Endothelial cell (in vitro differentiated cells): ENCODE data around the gene WDR18. TPM values are rescaled to one million over a fixed set of nuclear protein-coding genes. Genes with fewer than 3 reads are reported as not detected.

Experiments used
- DNase-seq: peaks from one replicate; pipeline ENCODE4 v3.0.0; 2021; ENCODE audit warnings: low spot score
- H3K27ac Mint-ChIP-seq: one replicate; pipeline ENCODE4 v1.8.0; 2021; ENCODE audit warnings: mixed read lengths, inconsistent platforms; ENCODE audit not compliant: unreplicated experiment
- H3K27me3 Mint-ChIP-seq: one replicate; pipeline ENCODE4 v1.8.0; 2021; ENCODE audit warnings: mild to moderate bottlenecking, moderate library complexity, mixed read lengths, inconsistent platforms; ENCODE audit not compliant: unreplicated experiment
- H3K36me3 Mint-ChIP-seq: one replicate; pipeline ENCODE4 v1.8.0; 2021; ENCODE audit warnings: mild to moderate bottlenecking, low read depth, mixed read lengths, inconsistent platforms; ENCODE audit not compliant: unreplicated experiment
- H3K4me1 Mint-ChIP-seq: one replicate; pipeline ENCODE4 v1.8.0; 2021; ENCODE audit warnings: mild to moderate bottlenecking, mixed read lengths, inconsistent platforms; ENCODE audit not compliant: unreplicated experiment
- H3K4me3 Mint-ChIP-seq: one replicate; pipeline ENCODE4 v1.8.0; 2021; ENCODE audit warnings: mild to moderate bottlenecking, mixed read lengths, inconsistent platforms; ENCODE audit not compliant: unreplicated experiment
- H3K9me3 Mint-ChIP-seq: one replicate; pipeline ENCODE4 v1.8.0; 2021; ENCODE audit warnings: mixed read lengths, inconsistent platforms; ENCODE audit not compliant: unreplicated experiment
- total RNA-seq: library from RNA; stranded (reverse); fragmentation: NEBNext Ultra II Directional; extraction: Animal tissue kit (Norgen Biotek cat#: 25700); gene quantifications from one replicate; pipeline ENCODE4 v1.2.1, GENCODE V29; 2021; ENCODE audit not compliant: unreplicated experiment
- TF ChIP-seq, protein P1 (sequence below): fragments of 200-600 bp; sonication (generic); IDR thresholded peaks from one replicate; pipeline ENCODE4 v1.5.0; 2021; ENCODE audit warnings: antibody characterized with exemption; ENCODE audit not compliant: unreplicated experiment

Gene WDR18
- total RNA-seq, 1 donor from 2014 or later, result 53.1 TPM

DNA sequence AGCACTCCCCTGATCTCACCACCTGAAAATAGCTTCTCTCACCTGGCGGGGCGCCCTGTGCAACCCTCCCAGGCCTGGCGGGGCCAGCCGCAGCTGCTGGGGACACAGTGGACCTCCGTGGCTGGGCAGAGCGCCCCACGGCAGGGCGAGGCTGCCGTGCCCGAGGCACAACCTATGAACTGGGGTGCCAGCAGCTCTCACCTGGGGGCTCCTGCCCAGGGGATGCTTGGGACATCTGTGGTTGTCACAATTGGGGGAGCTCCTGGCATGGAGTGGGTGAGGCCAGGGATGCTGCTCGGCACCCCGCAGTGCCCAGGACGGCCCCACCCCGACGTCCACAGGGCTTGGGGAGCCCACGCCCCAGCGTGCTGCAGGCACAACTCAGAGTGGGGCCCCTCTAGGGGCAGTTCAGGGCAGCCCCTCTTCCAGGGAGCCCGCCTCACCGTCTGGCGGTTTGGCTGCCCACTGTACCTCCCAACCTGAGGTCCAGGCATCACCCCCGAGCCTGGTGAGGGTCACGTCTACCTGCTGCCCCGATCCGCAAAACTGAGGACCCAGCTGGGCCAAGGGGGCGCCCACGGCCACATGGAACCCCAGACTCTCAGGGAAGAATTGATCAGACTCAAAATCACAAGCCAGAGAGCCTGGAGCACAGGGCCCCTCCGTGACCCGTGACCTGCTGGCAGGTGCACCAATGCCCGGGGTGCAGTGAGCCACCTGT is 31.1 kb downstream of the WDR18 start:
- Mint-ChIP-seq H3K27me3 (peaks cover 4% of the 10 kb centered on the region), H3K27ac (no peak overlapping the region), H3K9me3 (no peaks in the 10 kb centered on the region), H3K4me3 (no peak overlapping the region), H3K36me3 (no peaks in the 10 kb centered on the region), H3K4me1 (peaks cover 12% of the 10 kb centered on the region)
- no peak for DNase-seq
- TF ChIP-seq, protein P1, sequence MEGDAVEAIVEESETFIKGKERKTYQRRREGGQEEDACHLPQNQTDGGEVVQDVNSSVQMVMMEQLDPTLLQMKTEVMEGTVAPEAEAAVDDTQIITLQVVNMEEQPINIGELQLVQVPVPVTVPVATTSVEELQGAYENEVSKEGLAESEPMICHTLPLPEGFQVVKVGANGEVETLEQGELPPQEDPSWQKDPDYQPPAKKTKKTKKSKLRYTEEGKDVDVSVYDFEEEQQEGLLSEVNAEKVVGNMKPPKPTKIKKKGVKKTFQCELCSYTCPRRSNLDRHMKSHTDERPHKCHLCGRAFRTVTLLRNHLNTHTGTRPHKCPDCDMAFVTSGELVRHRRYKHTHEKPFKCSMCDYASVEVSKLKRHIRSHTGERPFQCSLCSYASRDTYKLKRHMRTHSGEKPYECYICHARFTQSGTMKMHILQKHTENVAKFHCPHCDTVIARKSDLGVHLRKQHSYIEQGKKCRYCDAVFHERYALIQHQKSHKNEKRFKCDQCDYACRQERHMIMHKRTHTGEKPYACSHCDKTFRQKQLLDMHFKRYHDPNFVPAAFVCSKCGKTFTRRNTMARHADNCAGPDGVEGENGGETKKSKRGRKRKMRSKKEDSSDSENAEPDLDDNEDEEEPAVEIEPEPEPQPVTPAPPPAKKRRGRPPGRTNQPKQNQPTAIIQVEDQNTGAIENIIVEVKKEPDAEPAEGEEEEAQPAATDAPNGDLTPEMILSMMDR, result no peak

DNA sequence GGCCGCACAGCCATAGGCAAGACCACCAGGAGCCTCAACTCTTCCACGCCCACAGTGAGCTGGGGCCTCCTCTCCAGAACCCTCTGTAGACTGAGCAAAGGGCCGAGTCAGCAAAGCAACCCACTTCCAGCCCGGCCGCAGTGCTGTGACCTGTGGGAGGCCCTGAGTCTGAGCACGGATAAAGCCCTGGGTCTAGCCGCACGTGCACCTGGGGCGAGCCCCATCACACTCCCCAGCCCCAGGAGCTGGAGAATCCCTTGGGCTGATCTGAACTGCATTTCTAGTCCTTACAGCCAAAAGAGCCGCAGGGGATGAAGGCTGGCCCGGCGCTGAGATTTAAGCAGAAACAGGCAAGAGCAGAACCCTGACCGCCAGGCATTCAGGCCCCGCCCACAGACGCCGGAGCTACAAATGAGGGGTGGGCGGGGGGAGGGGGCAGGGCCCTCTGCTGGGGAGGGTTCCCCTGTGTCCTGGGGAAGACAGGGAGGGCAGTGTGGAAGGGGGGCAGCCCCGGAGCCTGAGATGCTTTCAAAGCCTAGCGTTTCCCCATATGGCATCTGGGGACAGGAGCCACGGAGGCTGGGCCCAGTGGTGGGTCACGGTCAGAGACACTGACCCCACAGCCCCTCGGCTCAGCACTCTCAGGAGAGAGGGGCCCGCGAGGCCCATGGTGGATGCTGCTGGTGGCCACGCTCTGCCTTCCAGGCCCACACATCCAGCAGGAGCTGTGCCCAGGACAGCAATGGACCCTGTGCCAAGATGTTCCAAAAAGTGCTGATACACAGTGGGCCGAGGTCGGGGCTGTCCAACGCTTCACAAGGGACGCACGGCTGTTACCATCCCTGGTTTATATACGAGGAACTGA is 31.9 kb downstream of the WDR18 start:
- no peaks in the 10 kb centered on the region for H3K36me3 Mint-ChIP-seq
- TF ChIP-seq, protein P1, result no peak
- peaks cover 12% of the 10 kb centered on the region for H3K4me1 Mint-ChIP-seq
- peaks cover 4% of the 10 kb centered on the region for H3K27me3 Mint-ChIP-seq
- H3K4me3 Mint-ChIP-seq, result no peak overlapping the region
- no peaks in the 10 kb centered on the region for H3K9me3 Mint-ChIP-seq
- H3K27ac Mint-ChIP-seq, result no peak overlapping the region
- DNase-seq, result no peak

DNA sequence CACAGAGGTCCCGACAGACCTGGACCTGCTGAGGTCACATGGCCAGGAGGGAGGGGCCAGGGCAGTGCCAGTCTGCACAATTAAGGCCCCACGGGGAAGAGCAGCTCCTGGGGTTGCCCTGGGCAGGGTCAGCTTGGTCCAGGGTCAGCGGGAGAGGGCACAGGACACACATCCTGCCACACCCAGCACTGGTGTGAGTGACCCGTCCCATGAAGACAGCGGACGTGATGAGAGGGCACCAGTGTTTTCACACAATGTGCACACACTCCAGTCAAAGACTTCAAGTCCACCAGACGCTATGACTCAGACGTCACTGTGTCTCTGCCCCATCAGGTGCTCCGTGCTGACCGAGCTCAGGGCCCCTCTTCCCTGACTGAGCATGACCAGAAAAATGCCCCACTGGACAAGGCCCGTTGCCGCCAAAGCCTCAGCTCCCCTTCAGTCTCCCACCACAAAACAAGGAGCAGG is 32.5 kb downstream of the WDR18 start:
- H3K27ac Mint-ChIP-seq, result peak overlapping the region; percentile 57
- H3K4me1 Mint-ChIP-seq, result peaks cover 19% of the 10 kb centered on the region
- H3K27me3 Mint-ChIP-seq, result peaks cover 6% of the 10 kb centered on the region
- no peaks in the 10 kb centered on the region for H3K9me3 Mint-ChIP-seq
- H3K36me3 Mint-ChIP-seq, result peaks cover 2% of the 10 kb centered on the region
- DNase-seq, result no peak
- H3K4me3 Mint-ChIP-seq, result no peak overlapping the region
- TF ChIP-seq, protein P1, result no peak

DNA sequence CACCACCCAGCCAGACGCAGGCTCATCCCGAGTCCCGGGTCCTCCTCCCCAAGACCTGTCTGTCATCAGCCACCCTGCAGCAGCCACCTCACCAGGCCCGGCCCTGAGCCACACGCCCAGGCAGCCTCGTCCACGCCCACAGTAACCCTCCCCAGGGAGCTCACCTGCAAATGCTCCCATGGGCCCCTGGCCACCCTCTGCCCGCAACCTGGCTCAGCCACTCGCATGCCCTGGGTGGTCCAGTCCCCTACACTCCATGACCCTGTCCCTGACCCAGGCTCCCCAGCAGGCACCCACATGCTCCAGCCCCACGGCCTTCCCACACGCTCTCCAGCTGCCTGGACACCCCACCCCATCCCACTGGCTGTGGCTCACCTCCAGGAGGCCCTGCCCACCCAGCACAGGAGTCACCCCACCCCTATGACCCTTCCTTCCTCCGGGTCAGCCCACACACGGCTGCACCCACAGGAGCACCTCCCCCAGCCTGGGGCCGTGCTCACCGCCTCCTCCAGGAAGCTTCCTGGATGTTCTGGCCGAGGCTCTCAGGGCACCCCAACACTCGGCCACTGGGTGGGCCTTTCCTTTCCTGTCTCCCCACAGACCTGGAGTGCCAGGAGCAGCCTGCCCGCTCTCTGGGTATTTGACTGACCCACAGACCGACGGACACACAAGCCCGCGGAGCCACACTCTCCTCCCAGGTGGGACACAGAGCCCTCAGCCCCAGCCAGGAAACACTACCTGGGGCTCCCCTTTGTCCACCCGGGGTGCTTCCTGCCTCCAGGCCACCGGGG is 33.2 kb downstream of the WDR18 start:
- Mint-ChIP-seq H3K9me3 (no peaks in the 10 kb centered on the region), H3K27me3 (peaks cover 6% of the 10 kb centered on the region), H3K36me3 (peaks cover 3% of the 10 kb centered on the region), H3K27ac (peak overlapping the region; percentile 57), H3K4me3 (no peak overlapping the region), H3K4me1 (peaks cover 20% of the 10 kb centered on the region)
- no peak for DNase-seq
- TF ChIP-seq, protein P1, result no peak
